ENCODE results near the gene BID. TPM values are rescaled to one million over a fixed set of nuclear protein-coding genes. Genes with fewer than 3 reads are reported as not detected.
A peak's percentile ranks its signal among the peaks of the same experiment; 100 is the strongest.

Gene BID
- total RNA-seq = 22.8 and 24.6 TPM in 2 replicates
- long read RNA-seq, transcript BID-203 (4 exons, 1,879 nt) = minor isoform, 5 of 76 reads
- long read RNA-seq, transcript BID-215 (6 exons, 2,199 nt) = major isoform, 54 of 76 reads
- long read RNA-seq, transcript BID-204 (5 exons, 2,129 nt) = minor isoform, 6 of 76 reads
- long read RNA-seq, transcript BID-201 (6 exons, 2,495 nt) = minor isoform, 6 of 76 reads
- long read RNA-seq, partial matches to known transcripts = 1 of 76 reads
- long read RNA-seq, other reads (novel, unspliced or antisense) = 4 of 76 reads

GRCh38 chr22:17774206-17774925, at the start of gene BID:
Gene BID (minus strand): TSS chr22:17774469. CDS start chr22:17750116, 24,353 bp downstream.
- Mint-ChIP-seq H3K9me3 (ENCODE audit: low read depth) (no peaks in the 10 kb centered on the region), H3K4me1 (ENCODE audit: low read depth) (peaks cover 10% of the 10 kb centered on the region), H3K36me3 (ENCODE audit: insufficient read depth) (no peaks in the 10 kb centered on the region), H3K4me3 (ENCODE audit: low read depth) (peak within 1 kb of the TSS; percentile 76), H3K27me3 (peaks cover 20% of the 10 kb centered on the region), H3K27ac (peak within 1 kb of the TSS; percentile 84)
- peak; percentile 41 for DNase-seq (ENCODE audit: low spot score, unreplicated experiment)
- TF ChIP-seq CTCF (IDR thresholded peaks at IDR 0.05; ENCODE audit: unreplicated experiment) = no peak

GRCh38 chr22:17823964-17824363, 49.7 kb upstream of the BID start:
- no peaks in the 10 kb centered on the region for H3K27me3 Mint-ChIP-seq
- peaks cover 2% of the 10 kb centered on the region for H3K36me3 Mint-ChIP-seq (ENCODE audit: insufficient read depth)
- no peak for DNase-seq (ENCODE audit: low spot score, unreplicated experiment)
- TF ChIP-seq CTCF (IDR thresholded peaks at IDR 0.05; ENCODE audit: unreplicated experiment) = no peak
- no peaks in the 10 kb centered on the region for H3K9me3 Mint-ChIP-seq (ENCODE audit: low read depth)
- no peak overlapping the region for H3K27ac Mint-ChIP-seq
- H3K4me1 Mint-ChIP-seq (ENCODE audit: low read depth) = no peaks in the 10 kb centered on the region
- H3K4me3 Mint-ChIP-seq (ENCODE audit: low read depth) = no peak overlapping the region

GRCh38 chr22:17823226-17823625, 49.0 kb upstream of the BID start:
- H3K27ac Mint-ChIP-seq = no peak overlapping the region
- no peak overlapping the region for H3K4me3 Mint-ChIP-seq (ENCODE audit: low read depth)
- H3K4me1 Mint-ChIP-seq (ENCODE audit: low read depth) = no peaks in the 10 kb centered on the region

GRCh38 chr22:17822087-17822486, 47.8 kb upstream of the BID start:
- Mint-ChIP-seq H3K9me3 (ENCODE audit: low read depth) (no peaks in the 10 kb centered on the region), H3K27me3 (no peaks in the 10 kb centered on the region), H3K4me1 (ENCODE audit: low read depth) (no peaks in the 10 kb centered on the region), H3K36me3 (ENCODE audit: insufficient read depth) (peaks cover 2% of the 10 kb centered on the region), H3K4me3 (ENCODE audit: low read depth) (no peak overlapping the region), H3K27ac (no peak overlapping the region)
- DNase-seq (ENCODE audit: low spot score, unreplicated experiment) = no peak
- no peak for TF ChIP-seq CTCF (IDR thresholded peaks at IDR 0.05; ENCODE audit: unreplicated experiment)

More at GRCh38 chr22:17823226-17823625, 49.0 kb upstream of the BID start:
- no peak for TF ChIP-seq CTCF (IDR thresholded peaks at IDR 0.05; ENCODE audit: unreplicated experiment)
- no peak for DNase-seq (ENCODE audit: low spot score, unreplicated experiment)
- no peaks in the 10 kb centered on the region for H3K27me3 Mint-ChIP-seq
- H3K36me3 Mint-ChIP-seq (ENCODE audit: insufficient read depth) = peaks cover 2% of the 10 kb centered on the region
- no peaks in the 10 kb centered on the region for H3K9me3 Mint-ChIP-seq (ENCODE audit: low read depth)

GRCh38 chr22:17820879-17821439, 46.7 kb upstream of the BID start:
- no peak for DNase-seq (ENCODE audit: low spot score, unreplicated experiment)
- no peak for TF ChIP-seq CTCF (IDR thresholded peaks at IDR 0.05; ENCODE audit: unreplicated experiment)
- no peak overlapping the region for H3K27ac Mint-ChIP-seq
- H3K9me3 Mint-ChIP-seq (ENCODE audit: low read depth) = no peaks in the 10 kb centered on the region
- H3K27me3 Mint-ChIP-seq = no peaks in the 10 kb centered on the region
- no peaks in the 10 kb centered on the region for H3K4me1 Mint-ChIP-seq (ENCODE audit: low read depth)
- H3K4me3 Mint-ChIP-seq (ENCODE audit: low read depth) = no peak overlapping the region
- peaks cover 2% of the 10 kb centered on the region for H3K36me3 Mint-ChIP-seq (ENCODE audit: insufficient read depth)
